Measurements from ENCODE around the gene DRAP1.
A peak's percentile ranks its signal among the peaks of the same experiment; 100 is the strongest.

The DRAP1 gene, protein sequence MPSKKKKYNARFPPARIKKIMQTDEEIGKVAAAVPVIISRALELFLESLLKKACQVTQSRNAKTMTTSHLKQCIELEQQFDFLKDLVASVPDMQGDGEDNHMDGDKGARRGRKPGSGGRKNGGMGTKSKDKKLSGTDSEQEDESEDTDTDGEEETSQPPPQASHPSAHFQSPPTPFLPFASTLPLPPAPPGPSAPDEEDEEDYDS

DNA sequence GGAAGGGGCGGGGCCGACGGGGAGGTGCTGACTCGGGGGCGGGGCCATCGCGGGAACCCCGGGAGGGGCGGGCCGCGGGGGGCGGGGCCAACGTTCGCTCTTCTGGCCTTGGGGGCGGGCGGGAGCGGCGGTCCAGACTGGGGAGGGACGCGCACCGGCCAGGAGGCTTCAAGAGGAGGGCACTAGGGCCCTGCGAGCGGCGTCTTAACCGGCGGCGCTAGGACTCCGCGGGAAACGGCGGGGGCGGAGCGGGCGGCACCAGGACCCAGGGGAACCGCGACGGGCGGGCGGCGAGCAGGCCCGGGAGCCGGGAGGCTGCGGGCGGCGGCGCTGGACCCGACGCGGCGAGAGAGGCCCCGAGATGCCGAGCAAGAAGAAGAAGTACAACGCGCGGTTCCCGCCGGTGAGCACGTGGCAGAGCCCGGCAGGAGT, at the start of gene DRAP1:
TSS of gene DRAP1 (plus strand) at position 286 of the 432 bp plus-strand sequence. CDS start at position 362, 76 bp downstream.
- peak; percentile 98 for DNase-seq (ENCODE audit: low spot score)

DNA sequence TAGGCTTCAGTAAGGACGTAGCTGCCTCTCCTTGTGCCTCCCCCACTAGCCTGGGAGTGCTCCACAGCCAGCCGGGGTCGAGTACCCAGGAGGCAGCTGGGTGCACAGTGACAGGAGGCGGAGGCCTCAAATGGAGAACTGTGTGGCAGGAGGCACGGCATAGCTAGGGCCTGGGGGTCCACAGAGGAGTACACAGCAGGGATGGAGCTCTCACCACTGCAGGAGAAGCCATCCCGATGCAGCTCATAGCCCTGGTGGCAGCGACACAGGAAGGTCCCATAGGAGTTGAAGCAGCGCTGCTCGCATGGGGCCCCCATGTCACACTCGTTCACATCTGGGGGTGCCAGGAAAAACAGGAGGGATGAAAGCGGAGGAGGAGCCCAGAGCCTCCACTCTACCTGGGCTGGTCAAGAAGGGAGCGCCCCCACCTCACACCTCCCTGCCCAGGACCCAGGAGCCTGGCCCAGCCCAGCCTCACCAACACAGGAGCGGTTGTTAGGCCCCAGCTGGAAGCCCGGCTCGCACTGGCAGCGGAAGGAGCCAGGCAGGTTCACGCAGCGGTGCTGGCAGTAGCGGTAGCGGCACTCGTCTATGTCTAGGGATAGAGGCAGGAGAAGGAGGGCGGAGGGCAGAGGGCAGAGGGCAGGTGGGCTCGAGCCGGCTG, 49.5 kb upstream of the DRAP1 start:
- DNase-seq (ENCODE audit: low spot score) = no peak

DNA sequence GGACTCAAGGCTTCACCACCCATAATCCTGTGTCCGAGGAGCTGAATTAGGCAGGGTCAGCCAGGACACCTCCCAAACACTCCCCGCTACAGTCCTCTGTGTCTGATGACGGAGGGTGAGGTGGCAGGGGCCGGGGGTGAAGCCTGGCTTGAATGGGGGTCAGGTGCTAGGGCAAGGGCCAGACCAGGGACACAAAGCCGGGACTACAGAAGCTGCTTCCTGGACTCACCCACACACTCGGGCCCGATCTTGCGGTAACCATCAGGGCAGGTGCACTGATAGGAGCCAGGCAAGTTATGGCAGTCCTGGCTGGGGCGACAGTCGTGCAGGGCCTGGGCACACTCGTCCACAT, 48.9 kb upstream of the DRAP1 start:
- DNase-seq (ENCODE audit: low spot score) = no peak

DNA sequence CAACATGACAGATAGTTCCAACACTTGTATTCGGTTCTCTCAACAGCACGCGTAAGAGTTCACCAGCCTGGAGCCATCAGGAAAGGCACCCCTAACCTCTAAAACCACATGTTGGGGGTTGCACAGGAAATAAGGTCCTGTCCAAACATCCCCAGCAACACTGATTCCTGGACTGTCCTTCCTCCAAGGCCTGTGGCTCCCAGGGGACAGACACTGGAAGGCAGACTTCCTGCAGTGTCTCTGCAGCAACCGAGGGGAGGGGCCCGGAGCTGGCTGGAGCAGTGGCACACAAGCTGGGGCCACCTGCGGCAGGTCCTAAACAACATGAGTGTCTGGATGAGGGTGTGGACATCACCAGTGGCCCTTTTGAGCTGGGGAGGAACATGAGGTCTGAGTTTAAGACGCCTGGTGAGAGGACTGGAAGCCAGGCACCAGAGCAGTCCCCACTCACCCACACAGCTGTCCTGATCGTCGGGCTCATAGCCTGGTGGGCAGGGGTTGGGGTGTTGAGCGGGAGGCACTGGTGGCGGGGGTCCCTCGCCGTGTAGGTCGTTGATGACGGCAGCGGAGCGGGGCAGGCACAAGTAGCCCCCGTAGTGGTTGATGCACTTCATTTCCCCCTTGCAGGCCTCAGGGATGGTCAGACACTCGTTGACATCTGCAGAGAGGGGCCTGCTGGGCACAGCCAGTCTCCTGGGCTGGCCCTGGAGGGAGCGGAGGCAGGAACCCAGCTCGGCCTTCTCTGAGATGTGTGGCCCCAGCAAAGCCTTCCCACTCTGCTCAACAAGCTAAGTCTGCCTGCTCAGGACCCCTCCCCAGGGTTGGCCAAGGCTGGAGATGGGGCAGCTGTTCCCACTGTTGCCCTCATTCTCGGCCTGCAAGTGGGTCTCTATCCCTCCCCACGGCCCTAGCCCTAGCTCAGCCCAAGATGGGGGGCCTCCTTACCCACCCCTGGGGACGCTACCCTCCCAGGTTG, 48.2 kb upstream of the DRAP1 start:
- DNase-seq (ENCODE audit: low spot score) = no peak

DNA sequence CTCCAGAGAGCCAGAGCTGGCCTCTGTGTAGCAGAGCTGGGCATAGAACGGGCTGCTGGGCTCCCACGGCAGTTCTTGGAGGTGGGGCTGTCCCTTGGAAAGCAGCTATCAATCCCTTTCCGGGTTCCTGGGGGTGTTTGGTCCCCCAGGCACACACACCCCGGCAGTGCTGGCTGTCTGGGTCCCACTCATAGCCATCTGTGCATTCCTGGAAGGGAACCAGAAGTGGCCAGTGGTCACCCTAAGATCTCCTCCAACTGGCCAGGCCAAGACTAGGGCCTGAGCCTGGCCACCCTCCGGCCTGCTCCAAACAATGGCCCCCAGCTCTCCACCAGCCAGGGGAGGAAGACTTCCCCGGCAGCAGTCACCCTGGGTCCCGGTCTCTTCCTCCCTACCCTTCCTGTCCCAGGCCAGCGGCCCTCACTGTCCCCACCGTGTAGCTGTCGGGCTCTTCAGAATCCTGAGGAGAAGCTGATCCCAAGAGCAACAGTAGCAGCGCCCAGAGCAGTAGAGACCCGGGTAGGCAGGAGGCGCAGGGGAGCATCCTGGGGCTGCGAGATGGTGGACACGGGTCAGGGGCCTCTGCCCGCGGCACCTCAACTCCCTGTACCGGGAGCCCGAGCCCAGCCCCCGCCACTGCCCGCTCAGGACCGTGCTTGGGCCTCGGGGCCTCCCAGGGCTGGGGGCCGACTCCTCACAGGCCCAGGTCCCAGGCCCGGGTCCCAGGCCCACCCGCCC, 47.2 kb upstream of the DRAP1 start:
- DNase-seq (ENCODE audit: low spot score) = no peak

DNA sequence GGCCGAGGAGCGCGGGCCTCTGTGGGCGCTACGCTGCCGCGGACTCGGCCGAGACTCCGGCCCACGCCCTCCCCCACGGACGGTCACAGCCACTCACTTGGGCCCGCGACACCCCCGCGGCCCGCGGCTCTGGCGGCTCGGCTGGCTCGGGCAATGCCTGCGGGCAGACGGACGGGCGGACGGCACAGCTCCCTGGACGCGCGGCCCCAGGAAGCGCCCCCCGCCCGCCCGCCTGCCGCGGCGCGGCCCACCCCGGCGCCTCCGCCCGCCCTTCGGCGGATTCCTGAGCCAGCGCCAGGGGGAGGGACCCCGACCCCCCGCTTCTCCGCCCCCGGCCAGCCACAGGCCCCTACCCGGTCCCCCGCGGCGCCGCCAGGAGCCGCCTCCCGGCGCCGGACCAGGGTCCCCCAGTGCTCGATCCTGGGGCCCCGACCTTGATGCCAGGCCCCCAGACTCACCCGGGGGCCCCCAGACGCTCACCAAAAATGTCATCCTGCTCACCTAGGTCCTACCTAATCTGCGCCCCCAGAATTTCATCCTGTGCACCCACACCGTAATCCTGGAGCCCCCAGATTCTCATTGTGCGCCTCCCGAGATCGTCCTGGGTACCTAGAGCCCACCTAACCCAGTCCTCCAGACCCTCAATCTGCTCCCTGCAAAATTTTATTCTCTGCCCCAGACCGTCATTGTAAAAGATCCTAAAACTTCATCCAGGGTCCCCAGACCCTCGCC, 46.5 kb upstream of the DRAP1 start, which contains the start of gene EFEMP2:
TSS of gene EFEMP2 (minus strand) at position 215 of the 732 bp plus-strand sequence. CDS start 446 bp downstream, outside the sequence.
- DNase-seq (ENCODE audit: low spot score) = no peak

DNA sequence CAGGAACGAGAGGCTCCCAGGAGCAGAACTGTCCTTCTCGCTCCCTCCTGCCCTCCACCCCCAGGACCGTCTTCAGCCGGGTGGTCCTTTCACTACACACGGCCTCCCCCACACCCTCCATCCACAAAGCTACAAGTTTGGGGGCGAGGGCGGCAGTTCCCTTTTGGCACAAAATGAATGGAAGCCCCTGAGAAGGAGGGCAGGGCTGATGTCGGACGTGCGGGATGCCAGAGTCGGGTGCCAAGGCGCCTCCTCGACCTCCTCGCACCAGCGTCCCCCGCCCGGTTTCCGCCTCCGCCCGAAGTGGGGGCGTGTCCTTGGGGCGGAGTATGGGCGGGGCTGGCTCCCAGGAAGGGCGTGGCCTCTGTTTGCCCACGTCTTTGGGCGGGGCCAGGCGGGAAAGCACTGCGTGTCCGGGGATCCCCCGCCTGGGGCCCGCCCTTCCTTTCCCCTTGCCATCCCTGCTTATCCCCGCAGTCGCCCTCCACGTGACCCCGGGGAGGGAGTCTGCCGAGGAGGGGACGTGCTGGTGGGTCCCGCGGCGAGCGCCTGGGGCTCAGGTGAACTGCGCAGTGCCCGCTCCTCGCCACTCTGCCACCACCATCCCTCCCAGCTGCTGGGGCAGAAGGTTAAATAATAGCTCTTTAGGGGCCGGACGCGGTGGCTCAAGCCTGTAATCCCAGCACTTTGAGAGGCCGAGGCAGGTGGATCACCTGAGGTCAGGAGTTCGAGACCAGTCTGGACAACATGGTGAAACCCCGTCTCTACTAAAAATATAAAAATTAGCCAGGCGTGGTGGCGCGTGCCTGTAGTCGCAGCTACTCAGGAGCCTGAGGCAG, 45.7 kb upstream of the DRAP1 start:
- DNase-seq (ENCODE audit: low spot score) = peak; percentile 88

DNA sequence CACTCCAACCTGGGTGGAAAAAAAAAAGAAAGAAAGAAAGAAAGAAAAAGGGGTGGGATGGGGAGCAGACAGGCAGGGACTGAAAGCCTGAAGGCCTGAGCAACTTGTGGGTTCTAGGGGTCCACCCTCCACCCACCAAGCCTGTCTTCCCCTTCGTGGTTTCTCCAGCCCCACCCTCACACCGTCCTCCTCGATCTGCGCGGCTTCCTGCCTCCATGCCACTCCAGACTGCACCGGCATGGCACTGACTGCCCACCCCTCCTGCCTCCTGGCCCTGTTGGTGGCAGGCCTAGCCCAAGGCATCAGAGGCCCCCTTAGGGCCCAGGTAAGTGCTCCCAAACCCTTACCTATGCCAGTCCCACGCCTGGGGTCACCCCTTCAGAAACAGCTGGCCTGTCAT, 39.6 kb upstream of the DRAP1 start, which contains the start of gene CTSW:
TSS of gene CTSW (plus strand) at position 221 of the 400 bp plus-strand sequence. CDS start at position 239, 18 bp downstream.
- DNase-seq (ENCODE audit: low spot score) = no peak

DNA sequence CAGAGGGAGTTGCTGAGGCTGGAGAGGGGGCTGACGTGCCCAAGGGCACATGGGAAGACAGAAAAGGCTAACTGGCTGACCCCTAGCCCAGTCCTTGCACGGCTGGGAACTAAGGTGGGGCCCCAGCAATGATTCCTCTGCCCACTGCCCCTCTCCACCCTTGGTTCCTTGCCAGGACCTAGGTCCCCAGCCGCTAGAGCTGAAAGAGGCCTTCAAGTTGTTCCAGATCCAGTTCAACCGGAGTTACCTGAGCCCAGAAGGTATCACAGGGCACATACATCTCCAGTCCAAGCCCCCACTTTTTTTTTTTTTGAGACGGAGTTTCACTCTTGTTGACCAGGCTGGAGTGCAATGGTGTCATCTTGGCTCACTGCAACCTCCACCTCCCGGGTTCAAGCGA, 39.2 kb upstream of the DRAP1 start:
- no peak for DNase-seq (ENCODE audit: low spot score)

DNA sequence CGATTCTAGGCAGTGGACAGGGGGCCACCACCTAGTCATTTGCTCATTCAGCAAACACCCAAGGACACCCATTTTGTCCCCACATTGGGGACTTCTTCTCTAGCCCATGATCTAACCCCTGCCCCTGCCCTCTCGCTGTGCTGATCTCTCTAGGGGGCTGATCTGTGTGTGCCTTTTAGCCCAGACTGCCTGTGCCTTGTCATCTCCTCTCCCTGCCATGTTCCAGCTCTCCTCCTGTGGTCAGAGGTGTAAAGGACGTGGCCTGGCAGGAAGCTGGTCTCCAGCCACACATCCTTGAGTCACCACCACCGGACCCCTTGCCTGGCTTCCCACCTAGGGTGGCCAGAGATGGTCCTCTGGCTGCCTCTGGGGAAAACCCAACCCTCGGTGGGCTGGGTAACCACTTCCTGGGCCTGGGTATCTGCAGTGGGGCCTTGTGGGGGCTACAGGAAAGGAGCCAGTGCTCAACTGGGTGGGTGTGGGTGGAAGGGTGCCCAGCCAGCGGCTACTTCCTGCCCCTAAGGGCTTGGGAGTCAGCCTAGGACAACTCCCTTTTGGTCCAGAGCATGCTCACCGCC, 38.3 kb upstream of the DRAP1 start:
- no peak for DNase-seq (ENCODE audit: low spot score)

DNA sequence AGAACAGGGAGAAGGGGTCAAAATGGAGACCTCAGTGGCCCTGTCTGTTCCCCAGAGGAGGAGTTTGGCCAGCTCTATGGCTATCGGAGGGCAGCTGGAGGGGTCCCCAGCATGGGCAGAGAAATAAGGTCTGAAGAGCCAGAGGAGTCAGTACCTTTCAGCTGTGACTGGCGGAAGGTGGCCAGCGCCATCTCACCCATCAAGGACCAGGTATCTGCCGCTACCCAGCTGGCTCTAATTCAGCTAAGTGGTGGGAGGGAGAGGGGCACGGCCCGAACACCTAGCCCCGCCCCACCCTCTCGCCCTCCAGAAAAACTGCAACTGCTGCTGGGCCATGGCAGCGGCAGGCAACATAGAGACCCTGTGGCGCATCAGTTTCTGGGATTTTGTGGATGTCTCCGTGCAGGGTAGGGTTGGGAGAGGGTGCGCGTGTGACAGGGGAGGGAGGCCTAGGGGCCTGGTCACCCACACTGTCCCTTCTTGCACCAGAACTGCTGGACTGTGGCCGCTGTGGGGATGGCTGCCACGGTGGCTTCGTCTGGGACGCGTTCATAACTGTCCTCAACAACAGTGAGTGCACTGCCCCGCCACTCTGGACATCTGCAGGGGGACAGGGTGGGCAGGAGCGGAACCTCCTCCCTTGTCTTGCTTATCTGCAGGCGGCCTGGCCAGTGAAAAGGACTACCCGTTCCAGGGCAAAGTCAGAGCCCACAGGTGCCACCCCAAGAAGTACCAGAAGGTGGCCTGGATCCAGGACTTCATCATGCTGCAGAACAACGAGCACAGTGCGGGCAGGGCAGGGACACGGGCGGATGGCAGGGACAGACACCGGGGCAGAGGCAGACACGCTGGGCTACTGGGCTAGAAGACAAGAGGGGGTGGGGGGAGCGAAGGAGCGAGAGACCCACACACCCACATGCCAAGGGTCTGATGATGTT, 36.8 kb upstream of the DRAP1 start:
- no peak for DNase-seq (ENCODE audit: low spot score)

DNA sequence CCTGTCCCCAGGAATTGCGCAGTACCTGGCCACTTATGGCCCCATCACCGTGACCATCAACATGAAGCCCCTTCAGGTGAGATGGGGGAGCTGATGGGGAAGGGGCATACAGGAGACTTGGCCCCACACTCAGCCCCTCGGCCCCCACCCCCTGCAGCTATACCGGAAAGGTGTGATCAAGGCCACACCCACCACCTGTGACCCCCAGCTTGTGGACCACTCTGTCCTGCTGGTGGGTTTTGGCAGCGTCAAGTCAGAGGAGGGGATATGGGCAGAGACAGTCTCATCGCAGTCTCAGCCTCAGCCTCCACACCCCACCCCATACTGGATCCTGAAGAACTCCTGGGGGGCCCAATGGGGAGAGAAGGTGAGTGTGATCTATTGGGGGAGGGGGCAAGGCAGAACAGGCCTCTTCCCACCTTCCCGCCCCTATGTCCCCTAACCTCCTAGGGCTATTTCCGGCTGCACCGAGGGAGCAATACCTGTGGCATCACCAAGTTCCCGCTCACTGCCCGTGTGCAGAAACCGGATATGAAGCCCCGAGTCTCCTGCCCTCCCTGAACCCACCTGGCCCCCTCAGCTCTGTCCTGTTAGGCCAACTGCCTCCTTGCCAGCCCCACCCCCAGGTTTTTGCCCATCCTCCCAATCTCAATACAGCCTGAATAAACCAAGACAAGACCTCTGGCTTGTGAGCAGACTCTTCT, 36.0 kb upstream of the DRAP1 start:
- DNase-seq (ENCODE audit: low spot score) = no peak

DNA sequence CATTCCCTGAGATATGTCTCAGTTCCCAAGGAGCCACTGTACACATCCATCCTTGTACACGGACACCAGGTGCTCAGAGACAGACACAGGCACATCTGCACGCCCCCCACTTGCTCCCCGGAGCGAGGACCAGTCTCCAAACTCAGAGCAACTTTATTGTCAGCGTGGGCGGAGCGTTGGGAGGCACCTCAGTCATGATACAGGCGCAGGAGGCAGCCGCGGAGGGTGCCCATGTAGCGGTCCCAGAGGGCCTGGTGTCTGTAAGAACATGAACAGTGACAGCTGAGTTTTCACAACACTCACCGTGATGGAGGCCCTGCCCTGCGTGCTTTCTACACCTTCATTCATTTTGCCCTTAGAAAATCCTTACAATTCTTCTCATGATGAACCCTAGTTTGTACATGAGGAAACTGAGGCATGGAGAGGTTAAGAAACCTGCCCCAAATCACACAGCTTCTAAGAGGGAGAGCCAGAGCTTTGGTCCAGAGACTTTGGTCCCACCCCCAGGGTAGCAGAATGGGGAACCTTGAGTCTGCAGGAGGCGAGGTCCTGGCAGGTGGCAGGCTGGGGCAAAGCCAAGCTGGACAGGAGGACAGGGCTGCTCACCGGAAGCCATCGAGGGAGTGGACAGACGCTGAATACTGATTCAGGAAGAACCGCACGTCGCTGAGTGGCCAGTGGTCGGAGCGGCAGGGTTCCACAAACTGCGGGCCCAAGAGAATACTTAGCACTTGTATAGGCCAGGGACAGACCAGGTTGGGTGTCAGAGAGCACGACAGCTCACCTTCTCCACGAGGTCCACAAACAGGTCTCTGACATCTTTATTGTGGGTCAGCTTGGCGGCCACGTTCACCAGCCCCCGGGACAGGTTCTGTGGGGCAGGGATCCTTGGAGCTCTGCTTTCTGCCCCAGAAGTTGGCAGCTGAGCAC, 35.2 kb upstream of the DRAP1 start:
- DNase-seq (ENCODE audit: low spot score) = no peak

DNA sequence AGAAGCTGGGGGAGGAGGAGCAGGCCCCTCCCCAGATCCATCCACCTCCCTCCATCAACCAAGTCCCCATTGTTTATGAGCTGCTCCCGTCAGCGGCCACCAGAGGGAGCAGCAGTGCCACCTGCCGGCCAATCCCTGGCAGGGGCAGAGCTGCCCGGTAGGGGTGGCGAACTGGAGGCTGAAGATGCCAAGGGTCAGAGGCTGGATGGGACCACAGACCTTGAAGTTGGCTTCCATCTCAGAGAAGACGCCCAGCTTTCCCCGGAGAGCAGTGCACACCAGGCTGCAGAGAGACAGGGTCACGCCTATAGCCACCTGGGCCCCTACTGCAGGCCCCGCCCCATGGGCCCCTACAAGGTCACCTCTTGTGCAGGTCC, 34.5 kb upstream of the DRAP1 start:
- peak; percentile 79 for DNase-seq (ENCODE audit: low spot score)

DNA sequence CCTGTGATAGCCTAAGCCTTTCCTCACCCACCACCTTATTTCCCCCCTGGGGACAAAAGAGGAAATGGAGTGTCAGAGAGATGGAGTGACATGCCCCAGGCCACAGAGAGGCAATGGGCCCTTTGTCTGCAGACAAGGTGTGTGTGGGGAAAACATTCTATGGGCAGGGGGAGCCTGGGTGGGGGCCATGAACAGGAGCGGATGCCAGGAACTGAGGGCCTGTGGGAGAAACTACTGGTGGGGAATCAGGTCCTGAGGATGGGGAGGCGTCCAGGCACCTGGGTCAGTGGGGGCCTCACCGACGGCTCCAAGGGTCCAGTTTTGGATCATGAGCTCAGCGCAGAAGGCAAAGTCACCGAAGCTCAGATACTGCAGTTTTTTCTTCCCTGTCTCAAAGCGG, 34.0 kb upstream of the DRAP1 start:
- no peak for DNase-seq (ENCODE audit: low spot score)

DNA sequence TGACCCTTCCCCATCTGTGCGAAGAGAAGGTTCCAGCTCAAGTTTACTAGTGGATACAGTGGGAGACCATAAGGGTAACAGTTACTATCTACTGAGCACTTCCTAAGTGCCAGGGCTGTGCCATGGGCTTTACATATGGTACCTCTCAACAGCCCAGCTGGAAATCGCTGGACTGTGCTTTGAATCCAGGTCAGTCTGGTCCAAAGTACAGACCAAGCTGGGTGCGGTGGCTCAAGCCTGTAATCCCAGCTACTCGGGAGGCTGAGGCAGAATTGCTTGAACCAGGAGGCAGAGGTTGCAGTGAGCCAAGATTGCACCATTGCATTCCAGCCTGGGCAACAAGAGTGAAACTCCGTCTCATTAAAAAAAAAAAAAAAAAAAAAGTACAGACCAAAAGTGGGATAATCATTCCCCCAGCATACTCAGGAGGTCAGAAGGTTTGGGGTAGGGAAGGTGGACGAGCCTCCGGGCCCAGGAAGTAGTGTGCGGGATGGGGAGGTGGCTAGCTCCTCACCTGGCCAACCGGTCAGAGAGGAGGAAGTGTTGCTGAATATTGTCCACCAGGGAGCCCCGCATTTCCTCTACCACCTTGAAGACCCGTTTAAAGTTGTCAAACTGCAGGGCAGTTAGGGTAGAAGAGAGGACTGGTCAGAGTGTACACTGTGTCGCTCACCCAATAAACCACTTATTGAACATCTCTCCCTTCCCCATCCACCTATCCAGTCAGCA, 33.3 kb upstream of the DRAP1 start:
- no peak for DNase-seq (ENCODE audit: low spot score)

Data from RKO (cell line).